ENCODE results near the gene PACRG.

DNA sequence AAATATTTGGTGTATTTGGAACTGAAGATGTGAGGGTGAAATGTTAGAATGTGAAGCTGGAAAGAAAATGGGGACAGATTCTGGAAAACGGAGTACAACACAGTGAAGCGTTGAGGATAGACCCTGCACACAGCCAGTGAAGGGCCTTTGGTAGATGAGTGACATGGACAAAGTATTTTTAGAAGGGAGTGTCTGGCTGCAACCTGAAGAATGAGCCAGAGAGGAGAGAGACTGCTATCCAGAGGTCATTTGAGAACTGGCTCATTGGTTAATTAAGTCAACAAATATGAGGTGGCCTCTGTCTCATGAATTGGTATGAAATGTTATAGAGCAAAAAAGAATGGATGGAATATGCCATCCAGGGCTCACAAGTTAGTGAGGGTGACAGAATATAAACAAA is 310.5 kb downstream of the PACRG start:
- no peak for TF ChIP-seq POLR2A (IDR thresholded peaks at IDR 0.05; ENCODE audit: low read depth, low read length)
- no peak for TF ChIP-seq POLR2AphosphoS5 (IDR thresholded peaks at IDR 0.05; ENCODE audit: low read depth, low read length)
- TF ChIP-seq TAF1 (IDR thresholded peaks at IDR 0.05; ENCODE audit: borderline replicate concordance, low read depth, low read length) = no peak

Measured in GM12892 (cell line).